ENCODE results near the gene NBPF1.
"Not testable (repeated sequence)": the region's sequence is repeated elsewhere in the genome, so short reads cannot be mapped to it uniquely, and the experiment has no call there.

- TF ChIP-seq CTCF (IDR thresholded peaks at IDR 0.05); ZFX (IDR thresholded peaks at IDR 0.05; ENCODE audit: borderline replicate concordance): not testable (repeated sequence)
These were observed 81.0 kb downstream of the NBPF1 start for GRCh38 chr1:16532235-16532991.

Measured in 22Rv1 (cell line).